Activated CD4-positive, alpha-beta memory T cell treated with anti-CD3 and anti-CD28 coated beads, Interleukin-2, amount 10 ng/mL, durations not matched to agents 7 days and 5 days (primary cell): ENCODE measurements around the gene AP5S1. TPM values are rescaled to one million over a fixed set of nuclear protein-coding genes. Genes with fewer than 3 reads are reported as not detected.

Source experiments
- CTCF ChIA-PET: fragments of 350-600 bp; sonication (Branson Sonifier 250); formaldehyde crosslinking; loops from one replicate; lab custom pipeline; 2021; ENCODE audit warnings: antibody characterized with exemption, inconsistent platforms; lab: Charles Lee
- POLR2A ChIA-PET: fragments of 350-600 bp; sonication (Branson Sonifier 250); formaldehyde crosslinking; loops from one replicate; lab custom pipeline; 2021; ENCODE audit warnings: antibody characterized with exemption; lab: Charles Lee
- DNase-seq: peaks from one replicate; pipeline ENCODE4 v3.0.0-alpha.2; 2020
- H3K27ac Mint-ChIP-seq: one replicate; pipeline ENCODE4 v1.8.0; 2021; ENCODE audit warnings: mild to moderate bottlenecking, mixed read lengths
- H3K27me3 Mint-ChIP-seq: one replicate; pipeline ENCODE4 v1.8.0; 2021; ENCODE audit warnings: mixed read lengths
- H3K36me3 Mint-ChIP-seq: one replicate; pipeline ENCODE4 v1.8.0; 2021; ENCODE audit warnings: low read depth, mixed read lengths
- H3K4me1 Mint-ChIP-seq: one replicate; pipeline ENCODE4 v1.8.0; 2021; ENCODE audit warnings: mixed read lengths
- H3K4me3 Mint-ChIP-seq: one replicate; pipeline ENCODE4 v1.8.0; 2021; ENCODE audit warnings: mild to moderate bottlenecking, mixed read lengths
- H3K9me3 Mint-ChIP-seq: one replicate; pipeline ENCODE4 v1.8.0; 2021; ENCODE audit warnings: mixed read lengths
- total RNA-seq, 2 experiments: library from RNA; stranded (reverse); gene quantifications; one replicate each; pipeline ENCODE4 v1.2.3, GENCODE V29; 2021

The AP5S1 gene
- total RNA-seq = 10 to 100 TPM; 12.7 to 15.5 TPM

- peaks cover 57% of the 10 kb centered on the region for H3K4me1 Mint-ChIP-seq
- H3K36me3 Mint-ChIP-seq = peaks cover 7% of the 10 kb centered on the region
- ChIA-PET POLR2A (interaction anchor here (0.7 to 5.4 kb wide), 24 partner anchors 9 to 776 kb away, joined by 3 to 90 read pairs (median 4); partner anchors contain the start of genes ADISSP, CENPB and SPEF1), CTCF (interaction anchor here (0.6 to 6.2 kb wide), 27 partner anchors 13 to 265 kb away, joined by 3 to 98 read pairs (median 5); partner anchors contain the start of genes ADISSP, CDC25B, CENPB and MAVS)
- H3K9me3 Mint-ChIP-seq = no peaks in the 10 kb centered on the region
- H3K27me3 Mint-ChIP-seq = no peaks in the 10 kb centered on the region
- H3K4me3 Mint-ChIP-seq = peak within 1 kb of the TSS; percentile 85
- DNase-seq = peak; percentile 95
- H3K27ac Mint-ChIP-seq = peak within 1 kb of the TSS; percentile 89
Observed at GRCh38 chr20:3820048-3820900, at the start of gene AP5S1. AP5S1 (plus strand) TSS chr20:3820547; CDS start chr20:3822118, 1,571 bp downstream.

GRCh38 chr20:3771552-3772058, 48.7 kb upstream of the AP5S1 start:
- ChIA-PET CTCF (no interaction called here), POLR2A (no interaction called here)
- Mint-ChIP-seq H3K9me3 (no peaks in the 10 kb centered on the region), H3K36me3 (no peaks in the 10 kb centered on the region), H3K4me3 (no peak overlapping the region), H3K27ac (no peak overlapping the region), H3K27me3 (peaks cover 2% of the 10 kb centered on the region), H3K4me1 (peaks cover 15% of the 10 kb centered on the region)
- DNase-seq = no peak

GRCh38 chr20:3775457-3776108, 44.8 kb upstream of the AP5S1 start:
- H3K9me3 Mint-ChIP-seq = no peaks in the 10 kb centered on the region
- ChIA-PET CTCF (no interaction called here), POLR2A (interaction anchor here (1.4 kb wide), 1 partner anchor 9 kb away, joined by 3 read pairs; no protein-coding TSS in a partner anchor)
- DNase-seq = no peak
- peaks cover 27% of the 10 kb centered on the region for H3K27me3 Mint-ChIP-seq
- H3K4me3 Mint-ChIP-seq = no peak overlapping the region
- peaks cover 4% of the 10 kb centered on the region for H3K36me3 Mint-ChIP-seq
- H3K4me1 Mint-ChIP-seq = peaks cover 24% of the 10 kb centered on the region
- H3K27ac Mint-ChIP-seq = no peak overlapping the region

GRCh38 chr20:3777381-3777715, 43.0 kb upstream of the AP5S1 start:
- no peak for DNase-seq
- ChIA-PET CTCF (interaction anchor here (2.4 to 3.1 kb wide), 2 partner anchors 9 to 78 kb away, joined by 7 to 33 read pairs; partner anchors contain the start of gene ADISSP), POLR2A (interaction anchor here (3.9 kb wide), 1 partner anchor 9 kb away, joined by 32 read pairs; the partner anchor contains the start of gene ADISSP)
- H3K4me1 Mint-ChIP-seq = peaks cover 36% of the 10 kb centered on the region
- peaks cover 30% of the 10 kb centered on the region for H3K27me3 Mint-ChIP-seq
- no peaks in the 10 kb centered on the region for H3K9me3 Mint-ChIP-seq
- peaks cover 4% of the 10 kb centered on the region for H3K36me3 Mint-ChIP-seq
- peak overlapping the region; percentile 65 for H3K4me3 Mint-ChIP-seq
- H3K27ac Mint-ChIP-seq = no peak overlapping the region

- H3K36me3 Mint-ChIP-seq = peaks cover 4% of the 10 kb centered on the region
- peaks cover 38% of the 10 kb centered on the region for H3K4me1 Mint-ChIP-seq
- no peaks in the 10 kb centered on the region for H3K9me3 Mint-ChIP-seq
- ChIA-PET POLR2A (interaction anchor here (1.0 to 3.9 kb wide), 4 partner anchors 10 to 43 kb away, joined by 3 to 32 read pairs (median 4); partner anchors contain the start of genes ADISSP and AP5S1), CTCF (interaction anchor here (1.2 to 3.1 kb wide), 5 partner anchors 9 to 77 kb away, joined by 4 to 33 read pairs (median 7); partner anchors contain the start of genes ADISSP, AP5S1 and CENPB)
- no peak overlapping the region for H3K27ac Mint-ChIP-seq
- H3K4me3 Mint-ChIP-seq = peak overlapping the region; percentile 65
- peak; percentile 53 for DNase-seq
- H3K27me3 Mint-ChIP-seq = peaks cover 30% of the 10 kb centered on the region
Observed at GRCh38 chr20:3777716-3778629, 42.4 kb upstream of the AP5S1 start.

GRCh38 chr20:3778976-3779375, 41.4 kb upstream of the AP5S1 start:
- Mint-ChIP-seq H3K27me3 (peaks cover 30% of the 10 kb centered on the region), H3K9me3 (no peaks in the 10 kb centered on the region), H3K27ac (no peak overlapping the region), H3K4me1 (peaks cover 46% of the 10 kb centered on the region), H3K36me3 (peaks cover 9% of the 10 kb centered on the region), H3K4me3 (no peak overlapping the region)
- CTCF ChIA-PET = interaction anchor here (0.7 to 3.1 kb wide), 6 partner anchors 8 to 76 kb away, joined by 4 to 33 read pairs (median 6); partner anchors contain the start of genes ADISSP, AP5S1 and CENPB
- POLR2A ChIA-PET = interaction anchor here (1.0 to 3.9 kb wide), 6 partner anchors 11 to 93 kb away, joined by 3 to 32 read pairs (median 3); partner anchors contain the start of genes ADISSP and AP5S1
- DNase-seq = no peak

GRCh38 chr20:3781153-3781910, 39.0 kb upstream of the AP5S1 start, which contains the start of gene SPEF1:
SPEF1 (minus strand) TSS chr20:3781448; CDS start chr20:3781287, 161 bp downstream.
- peak within 1 kb of the TSS; percentile 30 for H3K4me3 Mint-ChIP-seq
- peak; percentile 51 for DNase-seq
- CTCF ChIA-PET = interaction anchor here (0.7 to 9.4 kb wide), 4 partner anchors 13 to 77 kb away, joined by 3 to 98 read pairs (median 6); partner anchors contain the start of genes ADISSP and AP5S1
- POLR2A ChIA-PET = interaction anchor here (1.0 to 7.4 kb wide), 4 partner anchors 14 to 39 kb away, joined by 3 to 64 read pairs (median 4); partner anchors contain the start of genes ADISSP, AP5S1 and CDC25B
- H3K27ac Mint-ChIP-seq = no peak within 1 kb of the TSS
- peaks cover 30% of the 10 kb centered on the region for H3K27me3 Mint-ChIP-seq
- no peaks in the 10 kb centered on the region for H3K9me3 Mint-ChIP-seq
- peaks cover 59% of the 10 kb centered on the region for H3K4me1 Mint-ChIP-seq
- peaks cover 15% of the 10 kb centered on the region for H3K36me3 Mint-ChIP-seq

- Mint-ChIP-seq H3K4me1 (peaks cover 56% of the 10 kb centered on the region), H3K27ac (no peak overlapping the region), H3K9me3 (no peaks in the 10 kb centered on the region), H3K4me3 (no peak overlapping the region), H3K36me3 (peaks cover 11% of the 10 kb centered on the region), H3K27me3 (peaks cover 23% of the 10 kb centered on the region)
- ChIA-PET POLR2A (interaction anchor here (7.4 kb wide), 1 partner anchor 16 kb away, joined by 64 read pairs; the partner anchor contains the start of gene ADISSP), CTCF (interaction anchor here (9.4 kb wide), 1 partner anchor 38 kb away, joined by 98 read pairs; the partner anchor contains the start of gene AP5S1)
- DNase-seq = no peak
Observed at GRCh38 chr20:3782597-3782996, 37.8 kb upstream of the AP5S1 start.

GRCh38 chr20:3783068-3783489, 37.3 kb upstream of the AP5S1 start:
- H3K4me1 Mint-ChIP-seq = peaks cover 57% of the 10 kb centered on the region
- H3K9me3 Mint-ChIP-seq = no peaks in the 10 kb centered on the region
- no peak for DNase-seq
- POLR2A ChIA-PET = interaction anchor here (6.9 to 7.4 kb wide), 2 partner anchors 16 to 31 kb away, joined by 57 to 64 read pairs; partner anchors contain the start of gene ADISSP
- peaks cover 11% of the 10 kb centered on the region for H3K36me3 Mint-ChIP-seq
- no peak overlapping the region for H3K4me3 Mint-ChIP-seq
- peaks cover 23% of the 10 kb centered on the region for H3K27me3 Mint-ChIP-seq
- no peak overlapping the region for H3K27ac Mint-ChIP-seq
- CTCF ChIA-PET = interaction anchor here (9.4 kb wide), 1 partner anchor 37 kb away, joined by 98 read pairs; the partner anchor contains the start of gene AP5S1

- DNase-seq = no peak
- Mint-ChIP-seq H3K4me1 (peaks cover 60% of the 10 kb centered on the region), H3K27ac (no peak overlapping the region), H3K36me3 (peaks cover 11% of the 10 kb centered on the region), H3K27me3 (peaks cover 19% of the 10 kb centered on the region), H3K4me3 (no peak overlapping the region), H3K9me3 (no peaks in the 10 kb centered on the region)
- CTCF ChIA-PET = interaction anchor here (9.4 kb wide), 1 partner anchor 37 kb away, joined by 98 read pairs; the partner anchor contains the start of gene AP5S1
- POLR2A ChIA-PET = interaction anchor here (0.8 to 7.4 kb wide), 4 partner anchors 8 to 60 kb away, joined by 3 to 64 read pairs (median 30); partner anchors contain the start of gene ADISSP
Observed at GRCh38 chr20:3783511-3784195, 36.7 kb upstream of the AP5S1 start.
